Adrenal gland (tissue), 12 donors: Measurements from ENCODE around the gene KCNMA1. TPM values are rescaled to one million over a fixed set of nuclear protein-coding genes. Genes with fewer than 3 reads are reported as not detected.

ENCODE experiments used
- DNase-seq, 7 donors: peaks; one replicate each; pipeline ENCODE4 v3.0.0-alpha.2; 2019 to 2020
- H3K27ac ChIP-seq, 5 donors: fragments of 200-600 bp; sonication (generic) in 4 of 5; 1 replicate in 3 of 5; 2 replicates in 2 of 5; pipeline versions ENCODE4 v1.5.1 to v1.8.0; 2016 to 2020; ENCODE audit warnings: mild to moderate bottlenecking in 1 of 5
- H3K27me3 ChIP-seq: fragments of 200-600 bp; 2 replicates; pipeline ENCODE4 v1.8.0; 2021
- H3K36me3 ChIP-seq, 2 donors: fragments of 200-600 bp; replicated peaks in 1 of 2; 1 replicate in 1 of 2; 2 replicates in 1 of 2; pipeline versions ENCODE4 v1.5.1 to v1.8.0; 2018 to 2022
- H3K4me1 ChIP-seq, 2 donors: fragments of 200-600 bp; replicated peaks in 1 of 2; 1 replicate in 1 of 2; 2 replicates in 1 of 2; pipeline versions ENCODE4 v1.5.1 to v1.8.0; 2018 to 2021
- H3K4me3 ChIP-seq, 4 donors: fragments of 200-600 bp; sonication (generic) in 3 of 4; one replicate each; pipeline ENCODE4 v1.5.1; 2016 to 2018
- H3K9me3 ChIP-seq, 3 donors: fragments of 200-600 bp; sonication (generic) in 1 of 3; replicated peaks in 1 of 3; 1 replicate in 2 of 3; 2 replicates in 1 of 3; pipeline versions ENCODE4 v1.5.1 to v1.8.0; 2016 to 2021
- POLR2A ChIP-seq, 2 donors: fragments of 450-650 bp; IDR thresholded peaks; one replicate each; pipeline ENCODE4 v1.6.1; 2017; ENCODE audit warnings: antibody characterized with exemption in 2 of 2, mild to moderate bottlenecking in 2 of 2, moderate library complexity in 1 of 2
- WGBS, 4 donors: extraction: QIAGEN DNeasy Blood & Tissue Kit in 2 of 4; methylation state at CpG; one replicate each; pipeline versions ENCODE4 v1.1.5 to v1.1.7; 2013 to 2017; 5-methylcytosine and 5-hydroxymethylcytosine counted together
- intact Hi-C, 2 donors: fragments of 100-400 bp; cut with DNase I; formaldehyde crosslinking; loops; one replicate each; pipeline versions ENCODE4 v1.14.1 to v1.15.0; 2022 to 2023
- polyA plus RNA-seq, 3 donors: library from polyadenylated mRNA; stranded (reverse); fragments of 200-250 nt in 2 of 3; fragments of 350-450 nt in 1 of 3; fragmentation: Illumina TruSeq in 1 of 3; extraction: RNeasy Lipid Tissue Mini Kit (QIAGEN cat#74804) in 1 of 3; gene quantifications; one replicate each; pipeline ENCODE4 v1.2.3, GENCODE V29; 2013 to 2014
- total RNA-seq, 9 donors: library from RNA; depleted of rRNA in 4 of 9; stranded (reverse); fragments of >200 nt in 4 of 9; fragments of 120-200 nt in 1 of 9; fragmentation: NEBNext Ultra II Directional in 1 of 9; extraction: Animal tissue kit (Norgen Biotek cat#: 25700) in 1 of 9; gene quantifications; one replicate each; pipeline versions ENCODE4 v1.1.0 to v1.2.4, GENCODE V29; 2013 to 2023
- TF ChIP-seq, protein P1 (sequence below), 6 experiments: fragments of 450-650 bp in 4 of 6; fragments of 200-600 bp in 2 of 6; sonication (generic) in 1 of 6; IDR thresholded peaks; 1 replicate in 5 of 6; 2 replicates in 1 of 6; pipeline versions ENCODE4 v1.5.1 to v1.8.0; 2016 to 2021; ENCODE audit warnings: antibody characterized with exemption in 6 of 6, mild to moderate bottlenecking in 2 of 6, moderate library complexity in 1 of 6
- donor health status: healthy with polysubstance abuse.
- donor health status: Bipolar disorder and iron deficiency.
- donor health status: DM: yes; HTN: yes; CAD: no.
- donor health status: DM: no; HTN: no; CAD: no.
- donor health status: DM: no; HTN: no; CAD: no.
- donor health status: DM: yes; HTN: yes; CAD: no.

Gene KCNMA1
- total and polyA plus RNA-seq, 12 donors: 6.4 to 37.7 (median 13.4) TPM

DNA sequence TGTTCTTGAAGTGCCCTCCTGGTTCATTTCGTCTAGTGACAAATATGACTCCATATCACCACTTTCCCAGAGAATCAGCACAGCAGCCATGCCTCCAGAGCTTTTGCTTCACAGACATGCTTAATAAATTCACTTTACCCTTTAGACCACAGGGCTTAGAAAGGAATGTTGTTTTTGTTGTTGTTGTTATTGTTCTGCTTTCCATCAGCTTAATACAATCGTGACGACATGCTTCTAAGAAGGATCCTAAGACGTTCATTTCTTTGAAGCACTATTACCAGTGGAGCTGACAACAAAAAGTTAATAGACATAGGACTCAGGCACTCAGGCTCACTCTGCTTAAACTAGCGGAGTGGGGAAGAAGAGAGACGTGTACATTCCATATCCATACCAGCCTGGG is 418.6 kb downstream of the KCNMA1 start:
- no peaks in the 10 kb centered on the region for H3K9me3 ChIP-seq
- intact Hi-C loops: no loop called here
- DNase-seq: no peak
- H3K27ac ChIP-seq: no peak overlapping the region
- 82 to 86% (median 83%) methylated on average over 6 of the region's 6 CpGs for WGBS, 4 donors
- TF ChIP-seq, protein P1, sequence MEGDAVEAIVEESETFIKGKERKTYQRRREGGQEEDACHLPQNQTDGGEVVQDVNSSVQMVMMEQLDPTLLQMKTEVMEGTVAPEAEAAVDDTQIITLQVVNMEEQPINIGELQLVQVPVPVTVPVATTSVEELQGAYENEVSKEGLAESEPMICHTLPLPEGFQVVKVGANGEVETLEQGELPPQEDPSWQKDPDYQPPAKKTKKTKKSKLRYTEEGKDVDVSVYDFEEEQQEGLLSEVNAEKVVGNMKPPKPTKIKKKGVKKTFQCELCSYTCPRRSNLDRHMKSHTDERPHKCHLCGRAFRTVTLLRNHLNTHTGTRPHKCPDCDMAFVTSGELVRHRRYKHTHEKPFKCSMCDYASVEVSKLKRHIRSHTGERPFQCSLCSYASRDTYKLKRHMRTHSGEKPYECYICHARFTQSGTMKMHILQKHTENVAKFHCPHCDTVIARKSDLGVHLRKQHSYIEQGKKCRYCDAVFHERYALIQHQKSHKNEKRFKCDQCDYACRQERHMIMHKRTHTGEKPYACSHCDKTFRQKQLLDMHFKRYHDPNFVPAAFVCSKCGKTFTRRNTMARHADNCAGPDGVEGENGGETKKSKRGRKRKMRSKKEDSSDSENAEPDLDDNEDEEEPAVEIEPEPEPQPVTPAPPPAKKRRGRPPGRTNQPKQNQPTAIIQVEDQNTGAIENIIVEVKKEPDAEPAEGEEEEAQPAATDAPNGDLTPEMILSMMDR (IDR thresholded peaks at IDR 0.05): no peak
- no peak for TF ChIP-seq POLR2A (IDR thresholded peaks at IDR 0.05)
- no peaks in the 10 kb centered on the region for H3K27me3 ChIP-seq
- H3K36me3 ChIP-seq: no peaks in the 10 kb centered on the region
- H3K4me3 ChIP-seq: no peak overlapping the region
- H3K4me1 ChIP-seq: no peaks in the 10 kb centered on the region

DNA sequence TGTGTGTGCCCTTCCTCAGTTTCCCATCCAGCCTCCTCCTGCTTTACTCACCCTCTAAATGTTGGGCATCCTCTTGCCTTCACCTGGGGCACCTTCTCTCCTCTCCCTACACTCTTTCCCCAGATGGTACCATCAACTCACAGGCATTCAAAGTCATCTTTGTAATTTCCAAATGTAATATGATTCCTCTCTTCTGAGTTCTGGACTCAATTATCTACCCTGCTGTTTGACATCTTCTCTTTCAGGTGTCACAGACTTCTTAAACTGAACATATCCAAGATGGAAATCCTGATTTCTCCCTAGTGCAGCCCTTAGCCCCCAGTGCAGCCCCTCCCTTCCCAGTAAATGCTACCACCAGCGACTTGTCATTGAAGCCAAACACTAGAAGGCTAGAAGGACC is 422.8 kb downstream of the KCNMA1 start:
- TF ChIP-seq POLR2A (IDR thresholded peaks at IDR 0.05): no peak
- TF ChIP-seq, protein P1 (IDR thresholded peaks at IDR 0.05): no peak
- no peaks in the 10 kb centered on the region for H3K27me3 ChIP-seq
- no peak overlapping the region for H3K4me3 ChIP-seq
- H3K9me3 ChIP-seq: no peaks in the 10 kb centered on the region
- no peaks in the 10 kb centered on the region for H3K36me3 ChIP-seq
- 89 to 92% (median 91%) methylated on average over 1 of the region's 1 CpG for WGBS, 4 donors
- no peak overlapping the region for H3K27ac ChIP-seq
- no peak for DNase-seq
- H3K4me1 ChIP-seq: no peaks in the 10 kb centered on the region
- intact Hi-C loops: no loop called here

DNA sequence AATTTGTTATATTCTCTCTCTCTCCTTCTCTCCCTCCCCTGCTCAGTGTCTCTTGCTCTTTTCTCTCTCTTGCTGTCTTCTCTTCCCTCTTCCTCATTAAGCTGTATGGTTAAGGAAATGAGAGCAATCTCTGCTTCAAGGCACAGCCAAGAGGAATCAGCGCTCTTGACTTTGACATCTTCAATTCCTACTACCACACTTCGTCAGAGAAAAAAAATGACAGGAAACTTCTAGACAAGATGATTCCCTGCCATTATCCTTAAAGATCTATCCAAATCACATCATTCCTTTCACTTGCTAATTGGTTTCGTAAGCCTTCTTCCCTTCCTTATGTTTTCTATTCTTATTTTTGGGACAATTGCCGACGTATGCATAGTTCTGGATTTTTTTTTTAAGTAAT is 425.0 kb downstream of the KCNMA1 start:
- DNase-seq: no peak
- no peak for TF ChIP-seq POLR2A (IDR thresholded peaks at IDR 0.05)
- TF ChIP-seq, protein P1 (IDR thresholded peaks at IDR 0.05): no peak
- Histone ChIP-seq H3K36me3 (no peaks in the 10 kb centered on the region), H3K9me3 (no peaks in the 10 kb centered on the region), H3K27me3 (no peaks in the 10 kb centered on the region), H3K27ac (no peak overlapping the region), H3K4me3 (no peak overlapping the region), H3K4me1 (no peaks in the 10 kb centered on the region)
- intact Hi-C loops: no loop called here
- WGBS, 4 donors: 82 to 85% (median 83%) methylated on average over 5 of the region's 5 CpGs

DNA sequence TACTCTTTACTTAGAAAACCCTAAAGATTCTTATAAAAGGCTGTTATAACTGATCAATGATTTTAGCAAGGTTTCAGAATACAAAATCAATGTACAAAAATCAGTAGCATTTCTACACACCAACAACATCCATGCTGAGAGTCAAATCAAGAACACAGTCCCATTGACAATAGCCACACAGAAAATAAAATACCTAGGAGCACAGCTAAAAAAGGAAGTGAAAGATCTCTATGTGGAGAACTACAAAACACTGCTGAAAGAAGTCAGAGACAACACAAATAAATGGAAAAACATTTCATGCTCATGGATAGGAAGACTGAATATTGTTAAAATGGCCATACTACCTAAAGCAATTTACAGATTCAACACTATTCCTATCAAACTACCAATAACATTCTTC is 427.0 kb downstream of the KCNMA1 start:
- H3K4me1 ChIP-seq: no peaks in the 10 kb centered on the region
- no peak for TF ChIP-seq POLR2A (IDR thresholded peaks at IDR 0.05)
- TF ChIP-seq, protein P1 (IDR thresholded peaks at IDR 0.05): no peak
- DNase-seq: no peak
- intact Hi-C loops: no loop called here
- H3K27me3 ChIP-seq: no peaks in the 10 kb centered on the region
- no peaks in the 10 kb centered on the region for H3K9me3 ChIP-seq
- H3K36me3 ChIP-seq: no peaks in the 10 kb centered on the region
- H3K4me3 ChIP-seq: no peak overlapping the region
- no peak overlapping the region for H3K27ac ChIP-seq
